COLO668 (cell line): ENCODE results near the gene MAGEA3.
"Not testable (repeated sequence)": the region's sequence is repeated elsewhere in the genome, so short reads cannot be mapped to it uniquely, and the experiment has no call there.

ENCODE experiments used
- DNase-seq: peaks from one replicate; lab custom pipeline; 2025; ENCODE audit not compliant: unreplicated experiment; lab: John Stamatoyannopoulos, UW

The MAGEA3 gene, protein sequence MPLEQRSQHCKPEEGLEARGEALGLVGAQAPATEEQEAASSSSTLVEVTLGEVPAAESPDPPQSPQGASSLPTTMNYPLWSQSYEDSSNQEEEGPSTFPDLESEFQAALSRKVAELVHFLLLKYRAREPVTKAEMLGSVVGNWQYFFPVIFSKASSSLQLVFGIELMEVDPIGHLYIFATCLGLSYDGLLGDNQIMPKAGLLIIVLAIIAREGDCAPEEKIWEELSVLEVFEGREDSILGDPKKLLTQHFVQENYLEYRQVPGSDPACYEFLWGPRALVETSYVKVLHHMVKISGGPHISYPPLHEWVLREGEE

DNA sequence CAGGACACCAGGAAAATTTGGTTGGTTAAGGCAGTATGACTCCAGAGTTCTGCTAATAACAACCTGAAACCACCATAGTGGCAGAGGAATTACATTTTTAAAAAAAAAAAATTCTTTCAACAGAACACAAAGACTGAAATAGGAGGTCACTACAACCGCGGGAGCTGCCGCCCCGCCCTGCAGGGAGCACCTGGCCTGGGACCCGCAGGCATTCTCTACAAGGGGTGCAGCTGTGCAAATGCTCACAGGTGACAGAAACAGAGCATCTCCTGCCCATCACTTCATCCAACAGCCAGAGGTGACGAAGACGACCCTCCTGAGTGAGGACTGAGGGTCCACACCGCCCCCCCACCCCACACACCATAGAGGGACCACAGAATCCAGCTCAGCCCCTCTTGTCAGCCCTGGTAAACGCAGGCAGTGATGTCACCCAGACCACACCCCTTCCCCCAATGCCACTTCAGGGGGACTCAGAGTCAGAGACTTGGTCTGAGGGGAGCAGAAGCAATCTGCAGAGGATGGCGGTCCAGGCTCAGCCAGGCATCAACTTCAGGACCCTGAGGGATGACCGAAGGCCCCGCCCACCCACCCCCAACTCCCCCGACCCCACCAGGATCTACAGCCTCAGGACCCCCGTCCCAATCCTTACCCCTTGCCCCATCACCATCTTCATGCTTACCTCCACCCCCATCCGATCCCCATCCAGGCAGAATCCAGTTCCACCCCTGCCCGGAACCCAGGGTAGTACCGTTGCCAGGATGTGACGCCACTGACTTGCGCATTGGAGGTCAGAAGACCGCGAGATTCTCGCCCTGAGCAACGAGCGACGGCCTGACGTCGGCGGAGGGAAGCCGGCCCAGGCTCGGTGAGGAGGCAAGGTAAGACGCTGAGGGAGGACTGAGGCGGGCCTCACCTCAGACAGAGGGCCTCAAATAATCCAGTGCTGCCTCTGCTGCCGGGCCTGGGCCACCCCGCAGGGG lies at the start of gene MAGEA3:
MAGEA3 (plus strand) TSS at position 843 of the 980 bp plus-strand sequence. CDS start 2,039 bp downstream, outside the sequence.
- DNase-seq, result not testable (repeated sequence)

DNA sequence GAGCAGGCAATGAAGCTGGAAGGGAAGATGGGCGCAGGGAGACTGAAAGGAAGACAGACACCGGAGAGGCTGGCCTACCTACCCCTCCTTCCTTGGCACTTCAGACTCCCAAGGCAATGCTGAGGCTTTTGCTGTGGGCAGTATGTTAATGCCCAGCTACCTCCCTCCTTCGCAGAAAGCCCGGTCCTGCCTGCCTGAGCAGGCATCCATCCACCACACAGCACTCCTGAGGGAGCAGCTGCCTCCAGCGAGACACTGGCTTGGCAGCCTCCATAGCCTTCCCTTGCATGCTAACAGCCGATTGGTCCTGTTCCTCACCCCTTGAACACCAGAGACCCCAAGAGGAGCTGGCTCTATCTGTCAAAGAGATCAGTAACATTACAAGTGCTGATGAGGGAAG lies 46.5 kb upstream of the MAGEA3 start:
- no peak for DNase-seq

DNA sequence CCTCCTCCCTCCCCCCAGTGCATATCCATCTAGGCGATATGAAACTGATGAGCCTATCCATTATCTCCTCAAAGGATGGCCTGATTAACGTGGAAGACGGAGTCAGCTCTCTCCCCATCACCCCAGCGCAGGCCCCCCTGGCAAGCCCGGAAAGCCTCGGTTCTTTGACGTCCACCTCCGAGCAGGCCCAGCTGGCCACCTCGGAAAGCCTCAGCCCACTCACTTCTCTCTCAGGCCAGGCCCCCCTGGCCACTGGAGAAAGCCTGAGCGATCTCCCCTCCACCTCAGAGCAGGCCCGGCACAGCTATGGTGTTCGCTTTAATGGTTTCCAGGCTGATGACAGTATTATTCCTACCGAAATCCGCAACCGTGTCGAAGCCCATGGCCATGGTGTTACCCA lies 46.1 kb upstream of the MAGEA3 start:
- DNase-seq, result no peak

DNA sequence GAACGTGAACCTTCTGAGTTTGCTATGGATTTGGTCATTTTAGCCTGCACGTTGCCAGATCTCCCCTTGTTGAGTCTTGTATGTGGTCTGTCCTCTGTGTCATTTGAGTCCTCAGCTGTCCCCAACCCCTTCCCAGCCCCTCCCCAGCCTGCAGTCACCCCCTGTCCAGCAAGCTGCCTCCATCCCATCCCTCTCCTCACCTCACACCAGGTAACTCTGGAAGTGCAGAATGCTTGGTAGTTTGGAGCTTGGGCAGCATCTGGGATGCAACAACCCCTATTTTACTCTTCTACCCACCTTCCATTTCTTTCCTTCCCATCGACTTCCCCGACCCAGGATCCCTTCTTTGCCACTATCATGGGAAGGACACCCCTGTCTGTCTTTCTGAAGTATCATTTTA lies 42.5 kb upstream of the MAGEA3 start:
- DNase-seq, result no peak

DNA sequence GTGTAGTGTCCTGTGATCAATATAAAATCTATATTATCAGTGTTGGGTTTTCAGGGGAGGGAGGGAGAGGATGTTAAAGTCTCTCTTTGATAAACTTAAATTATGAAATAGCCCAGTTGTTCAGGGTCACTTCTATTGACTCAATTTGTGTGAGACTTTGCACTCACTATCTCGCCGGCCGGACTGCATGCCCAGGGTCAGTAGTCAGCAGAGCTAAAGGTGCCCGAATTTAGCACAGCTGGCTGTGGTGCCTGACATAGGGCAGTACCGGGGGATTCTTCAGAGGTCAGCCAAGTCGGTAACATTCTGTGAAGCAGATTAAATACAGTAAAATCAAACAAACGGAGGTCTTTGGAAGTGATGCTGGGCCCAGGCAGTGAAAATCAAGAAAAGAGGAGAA lies 41.7 kb upstream of the MAGEA3 start:
- DNase-seq, result no peak

DNA sequence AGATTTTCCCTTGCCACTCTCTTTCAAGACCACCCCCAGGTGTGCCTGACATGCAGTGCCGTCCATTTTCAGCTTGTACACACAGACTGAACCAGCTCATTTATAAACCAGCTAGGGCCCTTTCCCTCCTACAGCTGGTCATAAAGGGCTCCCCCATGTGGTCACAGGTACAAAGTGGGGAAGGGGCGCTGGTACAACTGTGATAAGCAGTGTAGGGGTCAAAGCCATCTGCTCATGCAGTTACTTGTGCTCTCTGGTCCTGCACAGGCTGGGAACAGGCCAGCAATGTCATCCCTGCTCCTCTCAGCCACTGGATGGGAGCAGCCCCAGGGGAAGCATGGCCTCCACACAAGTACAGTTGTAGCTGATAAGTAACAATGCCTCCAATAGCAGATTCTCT lies 40.3 kb upstream of the MAGEA3 start:
- no peak for DNase-seq

DNA sequence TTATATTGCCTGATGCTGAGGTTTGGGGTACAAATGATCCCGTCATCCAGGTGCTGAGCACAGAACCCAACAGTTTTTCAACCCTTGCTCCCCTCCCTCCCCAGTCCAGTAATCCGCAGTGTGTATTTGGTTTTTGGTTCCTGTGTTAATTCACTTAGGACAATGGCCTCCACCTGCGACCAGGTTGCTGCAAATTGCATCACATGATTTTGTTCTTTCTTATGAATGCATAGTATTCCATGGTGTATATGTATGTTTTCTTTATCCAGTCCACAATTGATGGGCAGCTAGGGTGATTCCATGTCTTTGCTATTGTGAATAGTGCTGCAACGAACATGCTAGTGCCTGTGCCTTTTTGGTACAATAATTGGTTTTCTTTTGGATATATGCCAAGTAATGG lies 35.5 kb upstream of the MAGEA3 start:
- no peak for DNase-seq

DNA sequence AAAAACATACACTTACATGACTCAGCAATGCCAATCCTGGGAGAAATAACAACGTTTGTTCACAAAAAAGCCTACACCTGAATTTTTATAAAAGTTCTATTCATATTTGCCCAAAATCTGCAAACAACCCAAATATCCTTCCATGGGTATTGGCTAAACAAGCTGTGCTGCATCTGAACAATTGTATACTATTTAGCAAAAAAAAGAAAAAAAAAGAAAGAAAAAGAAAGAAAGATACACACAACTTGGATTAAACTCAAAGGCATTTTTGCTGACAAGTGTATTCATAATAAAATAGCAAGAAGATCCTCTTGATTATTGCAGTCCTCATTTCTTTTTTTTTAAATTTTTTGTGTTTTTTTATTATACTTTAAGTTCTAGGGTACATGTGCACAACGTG lies 24.5 kb upstream of the MAGEA3 start:
- DNase-seq, result no peak

DNA sequence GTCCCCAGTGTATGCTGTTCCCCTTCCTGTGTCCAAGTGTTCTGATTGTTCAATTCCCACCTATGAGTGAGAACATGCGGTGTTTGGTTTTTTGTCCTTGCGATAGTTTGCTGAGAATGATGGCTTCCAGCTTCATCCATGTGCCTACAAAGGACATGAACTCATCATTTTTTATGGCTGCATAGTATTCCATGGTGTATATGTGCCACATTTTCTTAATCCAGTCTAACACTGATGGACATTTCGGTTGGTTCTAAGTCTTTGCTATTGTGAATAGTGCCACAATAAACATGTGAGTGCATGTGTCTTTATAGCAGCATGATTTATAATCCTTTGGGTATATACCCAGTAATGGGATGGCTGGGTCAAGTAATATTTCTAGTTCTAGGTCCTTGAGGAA lies 23.9 kb upstream of the MAGEA3 start:
- DNase-seq, result not testable (repeated sequence)

DNA sequence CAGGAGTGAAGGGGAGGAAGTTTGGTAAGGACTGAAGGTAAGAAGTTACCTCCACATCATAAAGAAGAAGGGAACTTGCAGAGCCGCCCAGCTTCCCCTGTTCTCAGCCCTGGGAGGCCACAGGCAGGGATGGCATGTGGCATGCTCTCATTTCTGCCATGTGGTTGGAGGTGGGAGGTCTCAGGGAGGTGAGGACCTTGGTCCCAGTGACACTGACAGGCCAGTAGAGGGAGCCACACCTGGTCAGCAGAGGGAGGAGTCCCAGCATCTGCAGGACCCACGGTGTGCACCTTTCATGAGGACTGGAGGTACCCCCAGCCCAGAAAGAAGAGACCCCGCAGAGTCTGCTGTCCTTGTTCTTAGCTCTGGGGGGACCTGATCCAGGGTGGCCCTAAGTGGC lies 17.6 kb upstream of the MAGEA3 start:
- DNase-seq, result not testable (repeated sequence)

DNA sequence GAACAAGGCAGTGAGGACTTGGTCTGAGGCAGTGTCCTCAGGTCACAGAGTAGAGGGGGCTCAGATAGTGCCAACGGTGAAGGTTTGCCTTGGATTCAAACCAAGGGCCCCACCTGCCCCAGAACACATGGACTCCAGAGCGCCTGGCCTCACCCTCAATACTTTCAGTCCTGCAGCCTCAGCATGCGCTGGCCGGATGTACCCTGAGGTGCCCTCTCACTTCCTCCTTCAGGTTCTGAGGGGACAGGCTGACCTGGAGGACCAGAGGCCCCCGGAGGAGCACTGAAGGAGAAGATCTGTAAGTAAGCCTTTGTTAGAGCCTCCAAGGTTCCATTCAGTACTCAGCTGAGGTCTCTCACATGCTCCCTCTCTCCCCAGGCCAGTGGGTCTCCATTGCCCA lies 1.8 kb downstream of the MAGEA3 start:
- DNase-seq, result not testable (repeated sequence)

DNA sequence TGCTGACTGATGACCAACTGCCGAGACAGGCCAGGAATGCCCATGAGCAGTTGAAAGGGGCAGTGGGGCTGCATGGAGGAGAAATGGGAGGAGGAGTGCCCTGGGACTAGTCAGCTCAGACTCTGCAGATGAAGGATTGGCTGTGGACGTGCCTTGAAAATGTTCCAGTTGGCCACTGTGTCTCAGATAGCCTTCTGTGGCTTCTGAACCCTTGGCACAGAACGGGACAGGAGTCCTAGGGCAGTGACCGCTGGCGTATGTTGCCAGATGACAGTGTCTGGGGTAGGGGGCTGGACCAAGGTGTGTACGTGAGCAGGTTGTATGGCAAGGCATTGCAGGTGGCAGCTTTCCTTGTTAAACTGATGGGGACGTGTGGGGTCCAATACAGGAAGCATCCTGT lies 7.9 kb downstream of the MAGEA3 start:
- DNase-seq, result not testable (repeated sequence)

DNA sequence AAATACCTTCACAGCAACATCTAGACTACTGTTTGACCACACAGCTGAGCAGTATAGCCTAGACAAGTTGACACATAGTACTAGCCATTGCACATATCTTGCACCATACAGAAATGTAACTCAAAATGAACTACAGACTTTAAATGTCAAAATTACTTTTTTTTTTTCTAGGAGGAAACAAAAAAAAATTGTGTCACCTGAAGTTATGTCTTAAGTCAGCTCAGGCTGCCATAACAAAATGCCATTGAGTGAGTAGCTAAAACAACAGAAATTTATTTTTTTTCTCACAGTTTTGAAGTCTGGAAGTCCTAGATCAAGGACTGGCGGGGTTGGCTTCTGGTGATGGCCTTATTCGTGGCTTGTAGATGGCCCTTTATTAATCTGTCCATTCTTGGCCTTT lies 10.6 kb downstream of the MAGEA3 start, which contains the start of gene CSAG2:
CSAG2 (minus strand) TSS at position 101 of the 400 bp plus-strand sequence. CDS start 161 bp downstream, outside the sequence.
- not testable (repeated sequence) for DNase-seq

DNA sequence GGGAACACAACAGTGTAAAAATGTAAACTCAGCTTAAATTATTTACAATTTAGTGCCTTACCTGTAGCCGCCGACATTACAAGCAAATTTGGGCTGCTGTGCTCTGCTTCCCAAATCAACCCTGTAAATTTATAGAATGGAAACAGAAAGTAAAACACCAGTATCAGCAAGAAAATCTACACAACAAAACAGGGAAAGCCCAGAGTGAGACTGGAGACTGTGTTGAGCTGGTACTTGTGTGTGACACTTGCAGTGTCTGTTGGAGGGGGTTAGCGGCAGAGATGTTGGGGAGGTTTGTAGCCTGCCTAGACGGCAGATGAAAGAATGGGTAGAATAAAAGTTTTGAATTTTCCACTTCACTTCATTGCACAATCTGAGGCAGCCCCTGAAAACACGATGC lies 14.6 kb downstream of the MAGEA3 start:
- DNase-seq, result not testable (repeated sequence)

DNA sequence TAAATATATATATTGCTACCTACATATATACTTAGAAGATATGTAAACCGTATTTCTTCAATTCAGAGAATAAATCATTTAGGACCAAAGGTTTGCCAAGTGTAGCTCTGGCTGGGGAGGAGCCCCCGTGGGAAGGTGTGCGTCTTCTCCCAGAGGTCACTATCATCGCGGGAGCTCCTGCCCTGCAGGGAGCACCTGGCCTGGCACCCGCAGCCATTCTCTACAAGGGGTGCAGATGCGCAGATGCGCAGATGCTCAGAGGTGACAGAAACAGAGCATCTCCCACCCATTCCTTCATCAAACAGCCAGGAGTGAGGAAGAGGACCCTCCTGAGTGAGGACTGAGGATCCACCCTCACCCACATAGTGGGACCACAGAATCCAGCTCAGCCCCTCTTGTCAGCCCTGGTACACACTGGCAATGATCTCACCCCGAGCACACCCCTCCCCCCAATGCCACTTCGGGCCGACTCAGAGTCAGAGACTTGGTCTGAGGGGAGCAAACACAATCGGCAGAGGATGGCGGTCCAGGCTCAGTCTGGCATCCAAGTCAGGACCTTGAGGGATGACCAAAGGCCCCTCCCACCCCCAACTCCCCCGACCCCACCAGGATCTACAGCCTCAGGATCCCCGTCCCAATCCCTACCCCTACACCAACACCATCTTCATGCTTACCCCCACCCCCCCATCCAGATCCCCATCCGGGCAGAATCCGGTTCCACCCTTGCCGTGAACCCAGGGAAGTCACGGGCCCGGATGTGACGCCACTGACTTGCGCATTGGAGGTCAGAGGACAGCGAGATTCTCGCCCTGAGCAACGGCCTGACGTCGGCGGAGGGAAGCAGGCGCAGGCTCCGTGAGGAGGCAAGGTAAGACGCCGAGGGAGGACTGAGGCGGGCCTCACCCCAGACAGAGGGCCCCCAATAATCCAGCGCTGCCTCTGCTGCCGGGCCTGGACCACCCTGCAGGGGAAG lies 15.5 kb downstream of the MAGEA3 start, which contains the start of gene MAGEA2B:
MAGEA2B (plus strand) TSS at position 814 of the 973 bp plus-strand sequence. CDS start 2,479 bp downstream, outside the sequence.
- not testable (repeated sequence) for DNase-seq

DNA sequence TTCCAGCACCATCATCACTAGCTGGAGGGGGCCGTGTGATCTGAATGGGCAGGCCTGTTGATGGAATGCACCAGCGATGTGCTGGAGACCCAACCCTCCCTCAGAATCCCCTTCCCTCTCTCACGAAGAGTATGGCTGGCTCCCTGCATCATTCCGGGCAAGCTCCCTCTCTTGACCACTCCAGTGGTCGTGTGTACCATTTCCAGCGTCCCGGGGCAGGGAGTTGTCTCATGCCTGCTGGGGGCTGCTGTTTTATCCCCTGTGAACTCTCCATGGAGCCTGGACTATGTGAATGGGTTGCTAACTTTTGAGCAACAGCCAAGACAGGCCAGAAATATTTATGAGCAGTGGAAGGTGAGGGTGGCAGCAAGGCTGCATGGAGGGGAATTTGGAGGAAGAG lies 26.8 kb downstream of the MAGEA3 start:
- no peak for DNase-seq

DNA sequence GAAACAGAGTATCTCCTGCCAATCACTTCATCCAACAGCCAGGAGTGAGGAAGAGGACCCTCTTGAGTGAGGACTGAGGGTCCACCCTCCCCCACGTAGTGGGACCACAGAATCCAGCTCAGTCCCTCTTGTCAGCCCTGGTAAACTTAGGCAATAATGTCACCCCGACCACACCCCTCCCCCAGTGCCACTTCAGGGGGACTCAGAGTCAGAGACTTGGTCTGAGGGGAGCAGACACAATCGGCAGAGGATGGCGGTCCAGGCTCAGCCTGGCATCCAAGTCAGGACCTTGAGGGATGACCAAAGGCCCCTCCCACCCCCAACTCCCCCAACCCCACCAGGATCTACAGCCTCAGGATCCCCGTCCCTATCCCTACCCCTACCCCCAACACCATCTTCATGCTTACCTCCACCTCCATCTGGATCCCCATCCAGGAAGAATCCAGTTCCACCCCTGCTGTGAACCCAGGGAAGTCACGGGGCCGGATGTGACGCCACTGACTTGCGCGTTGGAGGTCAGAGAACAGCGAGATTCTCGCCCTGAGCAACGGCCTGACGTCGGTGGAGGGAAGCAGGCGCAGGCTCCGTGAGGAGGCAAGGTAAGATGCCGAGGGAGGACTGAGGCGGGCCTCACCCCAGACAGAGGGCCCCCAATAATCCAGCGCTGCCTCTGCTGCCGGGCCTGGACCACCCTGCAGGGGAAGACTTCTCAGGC lies 34.8 kb downstream of the MAGEA3 start, which contains the start of the genes CSAG1 and MAGEA12:
CSAG1 (minus strand) TSS at position 461 of the 715 bp plus-strand sequence. CDS start 1,261 bp downstream, outside the sequence.
MAGEA12 (plus strand) TSS at position 497 of the 715 bp plus-strand sequence. CDS start 2,405 bp downstream, outside the sequence.
- peak; percentile 88 for DNase-seq

DNA sequence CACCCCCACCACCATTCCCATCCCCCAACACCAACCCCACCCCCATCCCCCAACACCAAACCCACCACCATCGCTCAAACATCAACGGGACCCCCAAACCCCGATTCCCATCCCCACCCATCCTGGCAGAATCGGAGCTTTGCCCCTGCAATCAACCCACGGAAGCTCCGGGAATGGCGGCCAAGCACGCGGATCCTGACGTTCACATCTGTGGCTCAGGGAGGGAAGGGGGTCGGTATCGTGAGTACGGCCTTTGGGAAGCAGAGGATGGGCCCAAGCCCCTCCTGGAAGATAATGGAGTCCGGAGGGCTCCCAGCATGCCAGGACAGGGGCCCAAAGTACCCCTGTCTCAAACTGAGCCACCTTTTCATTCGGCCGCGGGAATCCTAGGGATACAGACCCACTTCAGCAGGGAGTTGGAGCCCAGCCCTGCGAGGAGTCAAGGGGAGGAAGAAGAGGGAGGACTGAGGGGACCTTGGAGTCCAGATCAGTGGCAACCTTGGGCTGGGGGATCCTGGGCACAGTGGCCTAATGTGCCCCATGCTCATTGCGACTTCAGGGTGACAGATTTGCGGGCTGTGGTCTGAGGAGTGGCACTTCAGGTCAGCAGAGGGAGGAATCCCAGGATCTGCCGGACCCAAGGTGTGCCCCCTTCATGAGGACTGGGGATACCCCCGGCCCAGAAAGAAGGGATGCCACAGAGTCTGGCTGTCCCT lies 35.7 kb downstream of the MAGEA3 start:
- DNase-seq, result not testable (repeated sequence)

DNA sequence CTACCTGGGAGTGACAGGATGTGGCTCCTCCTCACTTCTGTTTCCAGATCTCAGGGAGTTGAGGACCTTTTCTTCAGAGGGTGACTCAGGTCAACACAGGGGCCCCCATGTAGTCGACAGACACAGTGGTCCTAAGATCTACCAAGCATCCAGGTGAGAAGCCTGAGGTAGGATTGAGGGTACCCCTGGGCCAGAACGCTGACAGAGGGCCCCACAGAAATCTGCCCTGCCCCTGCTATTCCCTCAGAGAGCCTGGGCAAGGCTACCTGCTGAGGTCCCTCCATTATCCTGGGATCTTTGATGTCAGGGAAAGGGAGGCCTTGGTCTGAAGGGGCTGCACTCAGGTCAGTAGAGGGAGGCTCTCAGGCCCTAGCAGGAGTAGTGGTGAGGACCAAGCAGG lies 36.5 kb downstream of the MAGEA3 start:
- DNase-seq, result no peak
